ENCODE measurements around the gene ALDH1A3.

DNA sequence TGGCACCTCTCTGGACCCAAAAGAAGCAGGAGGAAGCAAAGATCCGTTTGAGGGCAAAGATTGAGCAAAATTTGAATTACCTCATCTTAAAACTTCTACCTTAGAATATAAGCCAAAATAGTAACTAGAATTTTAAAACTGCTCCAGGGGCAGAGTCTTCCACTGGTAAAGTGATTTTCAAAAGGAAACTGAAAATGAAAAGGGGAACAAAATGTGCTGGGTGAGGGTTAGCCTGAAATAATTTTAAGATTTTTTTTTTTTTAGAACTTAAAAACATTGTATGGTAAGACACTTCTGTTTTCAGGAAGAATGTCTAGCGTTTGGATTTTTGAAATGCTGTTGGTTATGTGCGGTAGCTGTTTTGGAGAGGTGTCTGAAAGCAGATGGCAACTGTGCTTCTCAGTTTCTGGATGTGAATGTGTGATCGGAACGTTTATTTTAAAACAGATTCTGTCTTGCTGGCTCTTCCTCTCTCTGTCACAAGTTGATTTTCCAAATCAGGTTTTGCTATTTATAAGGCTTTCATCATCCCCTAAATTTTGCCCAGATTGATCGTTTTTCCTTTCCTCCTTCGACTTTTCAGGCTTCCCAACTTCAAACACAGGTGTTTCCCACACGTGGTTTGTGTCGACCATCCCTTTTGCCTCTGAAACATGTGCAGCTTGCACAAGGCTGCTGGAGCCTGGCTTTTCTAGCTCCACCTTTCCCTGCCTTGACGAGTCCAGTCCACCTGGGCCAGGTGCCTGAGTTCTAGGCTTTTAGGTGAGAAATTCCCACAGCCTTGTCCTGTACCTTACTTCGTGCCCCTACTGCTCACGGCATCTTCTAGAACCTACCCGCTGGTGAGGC is 42.8 kb downstream of the ALDH1A3 start:
- no peak for TF ChIP-seq EZH2 (IDR thresholded peaks at IDR 0.05)
- no peak for TF ChIP-seq POLR2AphosphoS5 (IDR thresholded peaks at IDR 0.05; ENCODE audit: borderline replicate concordance, low read depth, low read length)
